PC-3 (cell line): Measurements from ENCODE around the gene SLC15A5. TPM values are rescaled to one million over a fixed set of nuclear protein-coding genes. Genes with fewer than 3 reads are reported as not detected.

Experiments used
- ATAC-seq: fragments of 200-7000 bp; cut with Tn5 transposase; 2 replicates; pipeline ENCODE4 v1.9.1; 2020; ENCODE audit warnings: mild to moderate bottlenecking, moderate library complexity
- BruUV-seq: library from RNA; stranded (reverse); fragments of 400-500 nt; replicated peaks from 2 replicates; lab custom pipeline; 2021; lab: Mats Ljungman, UMichigan
- CTCF ChIA-PET: fragments of 300-600 bp; sonication (Branson Sonifier 250); formaldehyde crosslinking; loops from one replicate; lab custom pipeline; 2022; ENCODE audit warnings: antibody characterized with exemption; lab: Charles Lee
- POLR2A ChIA-PET: fragments of 300-600 bp; sonication (Branson Sonifier 250); formaldehyde crosslinking; loops from one replicate; lab custom pipeline; 2022; ENCODE audit warnings: antibody characterized with exemption; ENCODE audit not compliant: unreplicated experiment; lab: Charles Lee
- DNase-seq: peaks from one replicate; pipeline ENCODE4 v3.0.0-alpha.2; 2015
- H2AFZ ChIP-seq: fragments of 300-600 bp; sonication (generic); 2 replicates; pipeline ENCODE4 v1.6.0; 2016; ENCODE audit warnings: antibody characterized with exemption, low read length
- H3F3A ChIP-seq: fragments of 300-600 bp; sonication (generic); one replicate; pipeline ENCODE4 v1.6.0; 2017; ENCODE audit warnings: antibody characterized with exemption, low read length, control low read depth, mild to moderate bottlenecking; ENCODE audit not compliant: unreplicated experiment
- H3K27ac ChIP-seq: fragments of 300-600 bp; sonication (generic); 2 replicates; pipeline ENCODE4 v1.5.1; 2016; ENCODE audit warnings: mild to moderate bottlenecking, low read length
- H3K27me3 ChIP-seq: fragments of 300-600 bp; sonication (generic); 2 replicates; pipeline ENCODE4 v1.6.1; 2016; ENCODE audit warnings: low read length, mixed read lengths
- H3K36me3 ChIP-seq: fragments of 300-600 bp; sonication (generic); 2 replicates; pipeline ENCODE4 v1.6.1; 2016; ENCODE audit warnings: low read depth, mixed run types, low read length, mixed read lengths
- H3K4me1 ChIP-seq: fragments of 300-600 bp; sonication (generic); 2 replicates; pipeline ENCODE4 v1.5.1; 2016; ENCODE audit warnings: low read length; ENCODE audit not compliant: insufficient read depth
- H3K4me2 ChIP-seq: fragments of 300-600 bp; sonication (generic); 2 replicates; pipeline ENCODE4 v1.6.0; 2016; ENCODE audit warnings: low read length
- H3K4me3 ChIP-seq: fragments of 300-600 bp; sonication (generic); 2 replicates; pipeline ENCODE4 v1.5.1; 2016; ENCODE audit warnings: mild to moderate bottlenecking, low read length, mixed read lengths
- H3K79me2 ChIP-seq: fragments of 300-600 bp; sonication (generic); 2 replicates; pipeline ENCODE4 v1.6.1; 2017; ENCODE audit warnings: low read length, mixed read lengths
- H3K9ac ChIP-seq: fragments of 300-600 bp; sonication (generic); 2 replicates; pipeline ENCODE4 v1.6.0; 2016; ENCODE audit warnings: mild to moderate bottlenecking, low read length
- H3K9me2 ChIP-seq: fragments of 300-600 bp; sonication (generic); replicated peaks from 2 replicates; pipeline ENCODE4 v1.6.1; 2016; ENCODE audit warnings: mixed run types, low read length, mixed read lengths
- H3K9me3 ChIP-seq: fragments of 300-600 bp; sonication (generic); 2 replicates; pipeline ENCODE4 v1.6.1; 2016; ENCODE audit warnings: low read length, mixed read lengths
- H4K20me1 ChIP-seq: fragments of 300-600 bp; sonication (generic); 2 replicates; pipeline ENCODE4 v1.6.1; 2016; ENCODE audit warnings: low read length, mixed read lengths
- EZH2 ChIP-seq: fragments of 300-600 bp; sonication (generic); IDR thresholded peaks from one replicate; pipeline ENCODE4 v1.6.1; 2017; ENCODE audit warnings: antibody characterized with exemption, mild to moderate bottlenecking, low read length; ENCODE audit not compliant: unreplicated experiment
- EZH2phosphoT487 ChIP-seq: fragments of 300-600 bp; sonication (generic); IDR thresholded peaks from 2 replicates; pipeline ENCODE4 v1.6.1; 2018; ENCODE audit warnings: mild to moderate bottlenecking, antibody characterized with exemption, low read length, borderline replicate concordance
- intact Hi-C: fragments of 100-400 bp; cut with micrococcal nuclease; formaldehyde crosslinking; loops from 2 replicates; pipeline ENCODE4 v1.9.0; 2023
- total RNA-seq: library from RNA; depleted of rRNA; stranded (reverse); fragments of >200 nt; gene quantifications from 2 replicates; pipeline ENCODE4 v1.2.3, GENCODE V29; 2014
- TF ChIP-seq, protein P1 (sequence below): fragments of 300-600 bp; sonication (generic); conservative IDR thresholded peaks from 2 replicates; pipeline ENCODE4 v1.5.1; 2017; ENCODE audit warnings: antibody characterized with exemption, low read depth, mild to moderate bottlenecking, low read length

The SLC15A5 gene
- total RNA-seq, 1 experiment from 2014 or later = not detected

DNA sequence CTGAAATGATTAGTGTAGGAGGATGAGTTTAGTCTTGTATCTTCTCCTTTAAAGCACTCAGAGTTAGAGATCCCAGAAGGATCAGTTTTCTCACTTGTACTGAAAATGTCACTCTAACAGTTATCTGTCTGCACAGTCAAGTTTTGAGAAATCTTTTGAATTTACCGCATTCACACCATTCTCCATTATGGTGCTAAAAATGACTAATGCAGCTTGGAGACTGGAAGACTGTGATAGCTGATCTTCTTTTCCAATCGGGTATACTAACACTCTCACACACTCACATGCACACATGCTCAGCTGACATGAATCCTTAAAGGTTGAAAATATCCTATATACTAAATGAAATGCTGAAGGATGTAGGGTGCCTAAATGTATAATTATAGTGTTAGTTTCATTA is 65.8 kb downstream of the SLC15A5 start:
- Histone ChIP-seq H3K36me3 (no peaks in the 10 kb centered on the region), H3K79me2 (no peaks in the 10 kb centered on the region), H3K9me3 (no peaks in the 10 kb centered on the region), H2AFZ (no peak overlapping the region), H3F3A (no peaks in the 10 kb centered on the region), H3K4me2 (no peak overlapping the region), H3K27ac (no peak overlapping the region), H4K20me1 (no peaks in the 10 kb centered on the region), H3K9me2 (no peaks in the 10 kb centered on the region), H3K27me3 (no peaks in the 10 kb centered on the region), H3K9ac (no peak overlapping the region), H3K4me3 (no peak overlapping the region), H3K4me1 (no peaks in the 10 kb centered on the region)
- no peak for TF ChIP-seq EZH2phosphoT487
- TF ChIP-seq, protein P1, sequence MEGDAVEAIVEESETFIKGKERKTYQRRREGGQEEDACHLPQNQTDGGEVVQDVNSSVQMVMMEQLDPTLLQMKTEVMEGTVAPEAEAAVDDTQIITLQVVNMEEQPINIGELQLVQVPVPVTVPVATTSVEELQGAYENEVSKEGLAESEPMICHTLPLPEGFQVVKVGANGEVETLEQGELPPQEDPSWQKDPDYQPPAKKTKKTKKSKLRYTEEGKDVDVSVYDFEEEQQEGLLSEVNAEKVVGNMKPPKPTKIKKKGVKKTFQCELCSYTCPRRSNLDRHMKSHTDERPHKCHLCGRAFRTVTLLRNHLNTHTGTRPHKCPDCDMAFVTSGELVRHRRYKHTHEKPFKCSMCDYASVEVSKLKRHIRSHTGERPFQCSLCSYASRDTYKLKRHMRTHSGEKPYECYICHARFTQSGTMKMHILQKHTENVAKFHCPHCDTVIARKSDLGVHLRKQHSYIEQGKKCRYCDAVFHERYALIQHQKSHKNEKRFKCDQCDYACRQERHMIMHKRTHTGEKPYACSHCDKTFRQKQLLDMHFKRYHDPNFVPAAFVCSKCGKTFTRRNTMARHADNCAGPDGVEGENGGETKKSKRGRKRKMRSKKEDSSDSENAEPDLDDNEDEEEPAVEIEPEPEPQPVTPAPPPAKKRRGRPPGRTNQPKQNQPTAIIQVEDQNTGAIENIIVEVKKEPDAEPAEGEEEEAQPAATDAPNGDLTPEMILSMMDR = no peak
- TF ChIP-seq EZH2 = no peak
- intact Hi-C loops = no loop called here
- no TSS peak for BruUV-seq
- DNase-seq (no peak), ATAC-seq (no peak)
- ChIA-PET POLR2A (no interaction called here), CTCF (no interaction called here)

DNA sequence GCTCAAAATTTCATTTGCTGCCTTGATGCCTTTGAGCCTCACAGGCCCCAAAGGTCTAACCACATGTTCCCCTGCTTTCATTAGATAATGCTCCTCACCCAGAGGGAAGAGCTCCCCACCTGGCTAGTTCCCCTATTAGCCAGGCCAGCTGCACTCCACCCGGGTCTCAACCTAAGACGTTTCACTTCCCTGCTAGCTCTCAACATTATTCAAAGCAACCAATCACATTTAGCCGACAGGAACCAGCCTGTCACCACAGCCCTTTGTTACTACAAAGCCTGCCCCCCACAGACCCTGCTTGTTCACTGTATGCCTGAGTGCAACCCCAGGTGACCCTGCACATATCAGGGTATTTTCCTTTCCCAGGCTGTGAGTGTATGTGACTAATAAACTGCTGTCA is 78.6 kb downstream of the SLC15A5 start:
- no peak overlapping the region for H3K9ac ChIP-seq
- no peaks in the 10 kb centered on the region for H3K27me3 ChIP-seq
- H3K27ac ChIP-seq = no peak overlapping the region
- no peaks in the 10 kb centered on the region for H3K9me2 ChIP-seq
- H3K36me3 ChIP-seq = no peaks in the 10 kb centered on the region
- H3K4me1 ChIP-seq = no peaks in the 10 kb centered on the region
- BruUV-seq = no TSS peak
- no peak for DNase-seq
- H4K20me1 ChIP-seq = no peaks in the 10 kb centered on the region
- TF ChIP-seq, protein P1 = no peak
- TF ChIP-seq EZH2 = no peak
- no peak for TF ChIP-seq EZH2phosphoT487
- H3K79me2 ChIP-seq = no peaks in the 10 kb centered on the region
- POLR2A ChIA-PET = no interaction called here
- H3K4me3 ChIP-seq = no peak overlapping the region
- no peak overlapping the region for H2AFZ ChIP-seq
- intact Hi-C loops = no loop called here
- no peak for ATAC-seq
- CTCF ChIA-PET = no interaction called here
- no peaks in the 10 kb centered on the region for H3F3A ChIP-seq
- no peak overlapping the region for H3K4me2 ChIP-seq
- H3K9me3 ChIP-seq = no peaks in the 10 kb centered on the region

DNA sequence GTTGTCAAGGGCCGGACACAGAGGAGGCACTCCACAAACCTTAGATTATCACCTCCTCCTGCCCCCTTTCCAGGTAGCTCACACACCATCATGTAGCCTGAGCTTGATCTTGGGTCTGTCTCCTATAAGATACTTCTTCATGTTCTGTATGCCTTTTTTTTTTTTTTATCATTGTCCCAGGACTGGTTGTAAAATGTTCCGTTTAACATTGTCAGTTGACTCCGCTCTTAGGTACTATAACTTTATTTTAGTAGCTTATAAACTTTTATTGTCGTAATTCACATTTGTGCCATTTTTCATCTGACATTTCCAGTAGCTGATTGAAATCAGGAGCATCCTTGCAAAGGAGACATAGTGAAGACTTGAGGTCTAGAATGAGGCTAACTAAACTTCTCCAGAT is 79.9 kb downstream of the SLC15A5 start:
- Histone ChIP-seq H3K27me3 (no peaks in the 10 kb centered on the region), H3K4me2 (no peak overlapping the region), H2AFZ (no peak overlapping the region), H3K79me2 (no peaks in the 10 kb centered on the region), H4K20me1 (no peaks in the 10 kb centered on the region), H3K9me2 (no peaks in the 10 kb centered on the region), H3K36me3 (no peaks in the 10 kb centered on the region), H3K4me3 (no peak overlapping the region), H3K9ac (no peak overlapping the region), H3K9me3 (no peaks in the 10 kb centered on the region), H3F3A (no peaks in the 10 kb centered on the region), H3K4me1 (no peaks in the 10 kb centered on the region), H3K27ac (no peak overlapping the region)
- intact Hi-C loops = no loop called here
- POLR2A ChIA-PET = no interaction called here
- ATAC-seq (no peak), DNase-seq (no peak)
- BruUV-seq = no TSS peak
- TF ChIP-seq EZH2 (no peak), EZH2phosphoT487 (no peak)
- TF ChIP-seq, protein P1 = no peak
- CTCF ChIA-PET = no interaction called here
